ENCODE measurements around the gene MICOS13.
"Not testable (repeated sequence)": the region's sequence is repeated elsewhere in the genome, so short reads cannot be mapped to it uniquely, and the experiment has no call there.

MICOS13 gene

GRCh38 chr19:5706876-5707573 is 26.7 kb upstream of the MICOS13 start:
- no peak for DNase-seq (ENCODE audit: extremely low read depth, low read depth)

GRCh38 chr19:5705552-5705951 is 25.2 kb upstream of the MICOS13 start:
- DNase-seq (ENCODE audit: extremely low read depth, low read depth), result no peak

More at GRCh38 chr19:5706876-5707573, 26.7 kb upstream of the MICOS13 start:
- TF ChIP-seq CTCF (IDR thresholded peaks at IDR 0.05; ENCODE audit: low read depth, low read length), result no peak

GRCh38 chr19:5703819-5704818 is 23.8 kb upstream of the MICOS13 start:
- TF ChIP-seq CTCF (IDR thresholded peaks at IDR 0.05; ENCODE audit: low read depth, low read length), result no peak
- DNase-seq (ENCODE audit: extremely low read depth, low read depth), result no peak

More at GRCh38 chr19:5705552-5705951, 25.2 kb upstream of the MICOS13 start:
- TF ChIP-seq CTCF (IDR thresholded peaks at IDR 0.05; ENCODE audit: low read depth, low read length), result no peak

GRCh38 chr19:5702053-5702410 is 21.7 kb upstream of the MICOS13 start:
- DNase-seq (ENCODE audit: extremely low read depth, low read depth), result not testable (repeated sequence)

GRCh38 chr19:5700455-5701092 is 20.3 kb upstream of the MICOS13 start:
- TF ChIP-seq CTCF (IDR thresholded peaks at IDR 0.05; ENCODE audit: low read depth, low read length), result no peak
- DNase-seq (ENCODE audit: extremely low read depth, low read depth), result no peak

GRCh38 chr19:5698635-5699422 is 18.5 kb upstream of the MICOS13 start:
- no peak for TF ChIP-seq CTCF (IDR thresholded peaks at IDR 0.05; ENCODE audit: low read depth, low read length)

More at GRCh38 chr19:5698635-5699422, 18.5 kb upstream of the MICOS13 start:
- DNase-seq (ENCODE audit: extremely low read depth, low read depth), result no peak

Data from AG09319 (cell line).